CD4-positive, alpha-beta T cell treated with Interleukin-1 beta for 1 hour (primary cell): Measurements from ENCODE around the gene SMIM30.

ENCODE experiments used
- DNase-seq, 2 donors: peaks; one replicate each; pipeline ENCODE4 v3.0.0-alpha.2; 2020 to 2022

Gene SMIM30

DNA sequence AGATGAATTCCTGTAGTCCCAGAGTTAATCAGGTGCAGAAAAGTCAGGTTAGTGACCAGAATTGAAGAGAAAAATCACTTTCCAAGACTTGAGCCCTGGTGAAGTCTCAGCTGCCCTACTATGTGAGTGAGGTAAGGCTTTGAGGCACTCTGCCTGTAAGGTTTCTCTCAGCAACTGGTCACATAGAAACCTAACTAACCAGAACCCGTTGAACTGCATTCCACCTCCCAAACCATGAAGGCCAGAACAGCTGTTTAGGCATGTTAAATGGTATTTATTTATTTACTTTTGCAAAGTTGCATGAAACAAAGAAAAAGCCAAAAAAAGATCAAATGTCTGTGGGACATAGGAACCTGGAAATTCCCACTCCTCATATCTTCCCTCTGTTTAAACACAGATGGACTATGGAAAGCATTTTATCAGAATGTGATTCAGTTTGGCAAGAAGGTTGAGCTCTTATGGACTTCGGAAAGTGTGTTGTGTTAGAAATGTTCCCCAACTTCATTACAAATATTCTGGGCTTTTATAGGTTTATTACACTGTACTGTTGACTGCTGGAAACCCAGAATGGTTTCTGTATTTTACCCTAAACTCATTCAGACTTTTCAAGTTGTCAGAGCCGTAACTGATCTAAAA is 19.0 kb downstream of the SMIM30 start:
- DNase-seq, result no peak

DNA sequence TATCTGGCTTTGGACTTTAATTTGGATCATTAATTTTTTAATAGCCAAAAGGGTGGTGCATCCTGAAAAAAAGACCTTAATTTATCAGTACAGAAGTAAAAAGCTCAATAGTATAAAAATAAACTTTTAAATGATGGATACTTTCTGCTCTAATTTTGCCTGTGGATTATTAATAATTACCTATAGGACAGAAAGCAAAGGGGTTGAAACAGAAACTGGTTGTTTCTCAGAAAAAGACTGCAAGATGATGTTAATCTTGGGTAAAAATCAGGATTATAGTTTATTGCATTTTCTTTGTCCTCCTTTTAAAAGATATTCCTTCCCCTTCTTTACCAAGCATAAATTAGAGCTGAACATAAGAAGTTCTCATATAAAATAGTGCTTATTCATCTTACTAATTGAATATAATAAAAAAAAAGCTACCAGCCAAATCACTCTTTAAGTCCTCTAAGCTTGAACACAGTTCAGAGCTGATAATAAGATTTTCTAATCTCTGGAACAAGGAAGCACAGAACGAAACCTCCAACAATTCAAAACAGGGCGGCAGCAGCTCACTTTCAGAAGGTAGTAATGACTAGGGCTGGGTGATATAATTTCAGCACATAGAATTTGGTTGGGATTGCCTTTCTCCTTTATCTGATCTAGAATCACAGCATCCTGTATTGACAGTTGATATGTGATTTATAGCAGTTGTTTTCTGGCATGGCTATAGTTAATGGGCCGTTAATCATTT is 23.7 kb downstream of the SMIM30 start:
- DNase-seq, result no peak

DNA sequence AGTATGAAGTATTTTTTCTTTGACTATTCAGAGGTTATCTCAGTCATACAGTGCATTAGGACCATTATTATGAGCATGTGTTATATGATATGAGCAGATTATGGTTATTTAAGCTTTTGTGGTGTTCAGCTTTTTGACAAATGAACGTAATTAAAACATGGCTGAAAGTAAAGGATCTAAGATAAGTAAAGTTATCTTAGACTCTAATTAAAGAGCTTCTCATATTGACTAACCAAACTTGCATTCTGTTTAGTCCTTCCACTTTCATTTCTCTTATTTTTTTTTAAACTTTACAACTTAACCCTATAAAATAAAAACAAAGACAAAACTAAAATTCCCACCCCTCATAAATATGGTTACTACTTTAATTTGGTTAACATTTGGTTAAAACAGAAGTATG is 24.8 kb downstream of the SMIM30 start:
- no peak for DNase-seq

DNA sequence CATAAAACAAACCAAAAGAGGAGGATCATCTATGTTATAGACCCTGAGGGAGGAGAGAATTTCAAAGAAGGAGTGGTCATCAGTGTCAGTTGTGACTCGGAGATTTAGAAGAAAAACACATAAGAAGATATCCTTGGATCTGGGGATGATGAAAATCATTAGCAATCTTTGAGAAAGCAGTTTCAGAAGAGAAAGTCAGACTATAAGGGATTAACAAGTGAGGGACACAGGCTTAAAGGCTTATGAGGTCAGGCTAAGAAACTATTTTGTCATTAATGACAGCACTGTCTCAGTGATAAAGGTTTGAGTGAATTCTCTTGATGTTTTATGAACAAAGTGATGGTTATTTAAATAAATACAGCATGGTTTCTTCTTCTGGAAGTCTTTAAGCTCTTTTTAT is 25.6 kb downstream of the SMIM30 start:
- DNase-seq, result no peak

DNA sequence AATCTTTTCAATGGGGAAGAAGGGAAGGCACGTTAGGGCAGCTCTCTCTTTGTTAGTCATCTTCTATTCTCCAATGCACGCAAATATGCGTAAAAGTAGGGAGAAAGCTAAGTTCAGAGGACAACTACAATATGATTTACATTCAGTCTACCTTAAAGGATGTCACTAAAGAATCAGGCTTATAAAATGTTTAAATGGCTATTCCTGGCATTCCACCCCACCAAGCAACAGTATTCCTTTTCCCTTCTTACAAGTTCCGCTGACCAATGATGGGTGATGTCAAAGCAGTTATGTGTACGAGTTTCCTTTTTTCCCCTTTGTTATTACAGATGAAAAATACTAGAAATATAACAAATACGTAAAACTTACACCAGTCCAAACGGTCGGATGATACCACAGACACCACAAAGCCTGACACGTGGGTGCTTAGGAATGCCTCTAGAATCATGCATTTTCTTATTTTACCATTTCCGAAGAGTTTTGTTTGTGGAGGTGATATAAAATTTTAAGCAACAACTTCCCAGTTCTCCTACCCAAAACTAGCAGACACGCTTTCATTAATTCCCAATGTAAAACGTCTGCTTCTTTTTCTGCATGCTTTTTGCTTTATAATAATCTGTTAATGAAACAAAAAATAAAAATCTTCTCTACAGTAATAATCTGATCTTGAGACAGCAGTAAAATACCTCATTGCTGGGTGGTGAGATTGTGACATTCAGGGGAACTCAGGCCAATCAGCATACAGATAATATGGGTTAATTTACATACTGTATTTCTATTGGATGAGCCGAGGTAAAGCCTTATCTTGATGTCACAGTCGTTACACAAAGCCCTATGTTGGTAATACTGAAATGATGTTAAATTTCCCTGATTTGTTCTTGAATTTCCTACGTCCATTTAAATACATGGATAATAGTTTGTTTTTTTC is 31.0 kb downstream of the SMIM30 start:
- no peak for DNase-seq

DNA sequence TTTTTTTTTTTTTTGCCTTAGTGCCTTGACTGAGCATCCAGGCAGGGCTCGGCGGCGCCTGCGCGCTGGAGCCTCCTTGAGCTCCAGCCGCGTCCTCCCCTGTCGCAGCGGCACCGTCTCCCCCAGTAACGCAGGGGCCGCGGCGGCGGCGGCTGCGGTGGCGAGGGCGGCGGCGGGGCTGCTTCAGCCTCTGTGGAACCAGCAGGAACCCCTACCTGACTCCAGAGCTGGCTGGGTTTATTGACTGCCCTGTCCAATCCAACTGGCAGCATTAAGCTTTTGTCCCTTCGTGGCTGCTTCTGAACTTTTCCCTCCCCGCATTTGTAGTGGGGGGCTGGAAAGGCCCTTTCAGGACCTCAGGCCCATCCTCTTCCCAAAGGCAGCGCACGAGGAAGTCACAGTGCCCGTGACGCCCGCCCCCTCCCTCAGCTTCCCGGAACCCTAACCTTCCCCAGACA is 31.9 kb downstream of the SMIM30 start, which contains the start of gene GPR85:
GPR85 (minus strand) TSS at position 397 of the 458 bp plus-strand sequence. CDS start 2,106 bp downstream, outside the sequence.
- DNase-seq, result peak in 1 of 2 donors; percentile 7

DNA sequence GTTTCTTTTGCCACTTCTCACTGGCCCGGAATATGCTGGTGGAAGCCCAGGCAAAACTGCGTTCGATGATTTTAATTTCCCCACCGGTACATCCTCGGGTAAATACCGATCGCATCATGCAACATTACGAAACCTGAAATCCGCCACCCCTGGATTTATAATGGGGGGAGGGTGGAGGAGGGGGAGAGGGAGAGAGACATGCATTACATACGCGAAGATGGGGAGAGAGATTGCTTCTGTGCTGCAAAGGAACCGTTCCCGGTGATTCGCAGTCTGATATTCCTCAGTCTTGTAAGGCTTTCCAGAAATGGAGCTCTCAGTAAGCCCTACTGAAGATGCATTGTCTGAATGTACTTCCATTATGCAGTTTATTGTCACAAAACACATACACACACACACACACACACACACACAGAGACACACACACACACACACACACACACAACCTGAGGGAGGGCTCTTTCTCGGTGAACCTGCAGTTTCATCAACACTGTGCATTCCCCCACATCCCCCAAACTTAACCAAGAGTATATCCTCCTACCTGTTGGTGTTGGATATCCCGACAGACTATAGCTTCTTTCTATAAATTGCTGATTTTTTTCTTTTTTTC is 32.5 kb downstream of the SMIM30 start:
- DNase-seq, result no peak

DNA sequence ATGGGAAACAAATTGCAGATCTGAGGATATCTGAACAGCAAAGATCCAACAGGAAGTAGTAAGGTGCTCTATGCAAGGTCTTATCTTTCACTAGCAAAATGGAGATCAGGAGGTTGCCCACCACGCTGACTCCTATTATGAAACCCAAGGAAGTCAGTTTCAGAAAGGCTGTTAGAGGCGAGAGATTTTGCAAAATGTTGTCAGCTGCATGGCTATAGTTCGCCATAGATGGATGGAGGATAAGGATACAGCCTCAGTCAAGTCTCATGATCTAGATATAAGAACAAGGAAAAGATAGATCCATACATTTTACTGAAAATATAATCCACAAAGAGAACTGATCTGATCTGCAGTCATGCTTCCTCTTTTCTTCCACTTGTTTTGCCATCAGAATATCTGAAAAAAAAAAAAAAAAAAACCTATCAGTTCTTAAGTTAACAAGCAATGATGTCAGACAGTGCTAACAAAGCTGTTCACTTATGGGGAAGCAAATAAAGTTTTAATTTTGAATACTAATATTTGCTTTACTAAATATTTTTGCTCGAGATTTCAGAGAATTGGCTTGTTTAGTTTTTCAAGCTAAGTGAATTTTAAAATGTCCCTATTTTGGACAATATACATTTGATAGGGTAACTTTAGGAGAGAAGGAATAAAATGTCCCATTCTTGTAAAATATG is 33.7 kb downstream of the SMIM30 start:
- DNase-seq, result no peak

DNA sequence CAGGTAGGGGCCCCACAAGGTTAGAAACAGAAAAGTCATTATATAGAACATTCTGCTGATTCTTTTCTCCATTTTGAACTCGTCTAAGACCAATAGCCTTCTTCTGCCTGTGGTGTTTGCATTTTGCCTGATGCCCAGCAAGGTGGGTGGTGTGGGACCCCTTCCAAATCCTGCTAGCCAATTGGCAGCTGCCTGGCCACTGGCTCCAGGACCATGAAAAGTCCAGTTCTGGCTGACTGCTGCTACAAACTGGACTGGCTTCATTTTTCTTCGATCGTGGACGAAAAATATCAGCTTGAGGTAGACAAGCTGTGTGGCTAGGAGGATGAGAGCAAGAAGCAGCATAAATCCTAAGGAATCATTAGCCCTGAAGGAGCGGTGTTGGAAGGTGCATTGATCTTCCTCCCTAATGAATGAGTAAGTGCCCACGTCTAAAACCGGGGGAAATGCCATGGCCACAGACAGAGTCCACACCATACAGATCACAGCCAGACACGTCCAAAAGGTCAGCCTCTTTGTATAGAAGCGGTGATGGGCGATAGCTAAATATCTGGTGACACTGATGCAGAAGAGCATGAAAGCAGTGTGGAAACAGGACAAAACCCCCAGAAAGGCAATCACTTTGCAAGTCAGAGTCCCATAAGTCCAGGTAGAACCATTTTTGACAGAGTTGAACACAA is 34.4 kb downstream of the SMIM30 start:
- no peak for DNase-seq

DNA sequence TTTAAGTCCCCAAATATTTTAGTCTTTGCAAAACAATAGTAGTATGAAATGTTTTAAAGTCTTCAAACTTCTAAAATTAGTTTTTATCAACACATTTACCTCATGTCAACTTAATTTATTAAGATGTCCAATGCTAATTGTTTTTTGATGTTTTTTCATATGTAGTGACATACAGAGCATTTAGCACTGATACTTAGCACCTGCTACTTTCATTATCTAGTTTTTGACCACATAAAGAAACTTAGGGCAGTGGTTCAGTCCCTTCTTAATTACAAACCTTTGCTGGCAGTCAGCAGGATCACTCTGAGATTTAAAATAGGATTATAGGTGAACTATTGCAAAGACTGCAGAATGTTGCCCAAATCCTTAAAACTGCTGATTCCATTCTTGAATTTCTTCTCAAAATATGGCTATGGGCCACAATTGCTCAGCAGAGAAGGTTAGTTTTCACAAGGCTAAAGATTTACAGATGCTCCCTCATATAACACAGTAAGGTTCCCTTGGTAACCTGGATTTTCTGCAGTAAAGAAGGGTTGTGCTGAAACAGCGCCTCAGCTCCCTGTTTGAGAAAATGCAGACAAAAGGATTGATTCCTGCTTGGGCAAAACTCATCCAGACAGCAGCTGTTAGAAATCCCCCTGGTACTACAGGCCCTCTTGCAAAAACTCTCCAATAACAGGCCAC is 35.1 kb downstream of the SMIM30 start:
- DNase-seq, result no peak

DNA sequence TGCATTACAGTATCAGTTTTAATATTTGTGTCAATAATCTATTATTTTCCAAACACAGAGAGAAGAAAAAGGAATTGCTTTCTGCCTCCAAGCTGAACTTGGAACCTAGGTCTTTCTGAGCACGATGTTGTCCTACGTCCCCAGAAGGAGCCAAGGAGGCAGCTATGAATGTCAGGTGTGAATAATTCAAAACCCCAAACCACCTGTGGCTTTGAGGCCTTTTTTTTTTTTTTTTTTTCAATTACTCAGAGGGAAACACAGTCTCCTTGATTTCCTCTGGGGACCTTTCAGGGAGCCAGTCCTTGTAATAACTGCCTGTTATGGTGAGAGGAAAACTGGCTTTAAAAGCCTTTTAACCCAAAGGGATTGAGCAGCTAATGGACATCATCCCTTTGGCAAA is 40.0 kb downstream of the SMIM30 start:
- DNase-seq, result no peak

DNA sequence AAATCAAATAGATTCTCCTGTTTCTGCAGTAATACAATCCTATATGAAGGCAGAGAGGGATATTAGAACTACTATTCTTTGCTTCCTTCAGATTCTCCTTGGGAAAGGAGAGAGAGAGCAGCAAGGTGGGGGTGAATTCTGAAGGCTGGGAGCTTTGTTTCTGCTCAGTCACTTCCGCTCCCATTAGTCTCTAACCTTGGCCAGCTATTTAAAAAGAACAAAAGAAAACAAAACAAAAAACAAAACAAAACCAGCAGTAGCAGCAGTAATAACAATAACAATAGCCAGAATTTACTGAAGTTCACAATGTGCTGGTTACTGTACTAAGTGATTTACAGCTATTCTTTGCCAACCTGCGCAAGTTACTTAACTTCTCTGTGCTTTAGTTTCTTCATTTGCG is 41.7 kb downstream of the SMIM30 start:
- DNase-seq, result no peak

DNA sequence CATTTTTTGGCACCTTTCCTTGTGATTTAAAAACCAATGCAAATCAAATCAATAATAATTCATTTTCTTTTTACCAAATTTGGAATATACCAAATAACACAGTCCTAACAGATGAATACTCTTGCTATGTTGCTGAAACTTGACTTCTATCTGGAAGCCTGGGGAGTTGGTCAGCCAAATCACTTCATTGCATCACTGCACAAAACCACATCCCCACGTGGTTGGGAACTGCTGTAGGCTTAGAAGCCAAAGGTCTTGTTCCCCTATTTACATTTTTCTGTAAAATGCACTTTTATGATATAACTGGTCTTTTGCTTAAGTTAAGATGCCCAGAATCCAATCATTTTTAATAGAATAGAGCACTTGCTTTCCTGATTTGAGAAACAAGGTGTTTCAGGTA is 46.9 kb downstream of the SMIM30 start:
- peak in 1 of 2 donors; percentile 36 for DNase-seq
